IPS-18a (cell line): Measurements from ENCODE around the gene TMEM132D.

ENCODE experiments used
- H3K27ac ChIP-seq: one replicate; pipeline ENCODE4 v1.5.1; 2013; ENCODE audit warnings: low read length
- H3K27me3 ChIP-seq: one replicate; pipeline ENCODE4 v1.6.1; 2013; ENCODE audit warnings: mild to moderate bottlenecking, low read length; ENCODE audit not compliant: control insufficient read depth, insufficient read depth
- H3K36me3 ChIP-seq: one replicate; pipeline ENCODE4 v1.6.1; 2013; ENCODE audit warnings: low read depth, low read length; ENCODE audit not compliant: control insufficient read depth
- H3K4me1 ChIP-seq: one replicate; pipeline ENCODE4 v1.6.1; 2013; ENCODE audit warnings: low read depth, low read length; ENCODE audit not compliant: control insufficient read depth
- H3K4me3 ChIP-seq: one replicate; pipeline ENCODE4 v1.5.1; 2013; ENCODE audit warnings: low read length
- H3K9ac ChIP-seq: one replicate; pipeline ENCODE4 v1.6.1; 2013; ENCODE audit warnings: mild to moderate bottlenecking, low read length, moderate library complexity
- H3K9me3 ChIP-seq: one replicate; pipeline ENCODE4 v1.6.1; 2013; ENCODE audit warnings: low read depth, low read length; ENCODE audit not compliant: control insufficient read depth

The TMEM132D gene

DNA sequence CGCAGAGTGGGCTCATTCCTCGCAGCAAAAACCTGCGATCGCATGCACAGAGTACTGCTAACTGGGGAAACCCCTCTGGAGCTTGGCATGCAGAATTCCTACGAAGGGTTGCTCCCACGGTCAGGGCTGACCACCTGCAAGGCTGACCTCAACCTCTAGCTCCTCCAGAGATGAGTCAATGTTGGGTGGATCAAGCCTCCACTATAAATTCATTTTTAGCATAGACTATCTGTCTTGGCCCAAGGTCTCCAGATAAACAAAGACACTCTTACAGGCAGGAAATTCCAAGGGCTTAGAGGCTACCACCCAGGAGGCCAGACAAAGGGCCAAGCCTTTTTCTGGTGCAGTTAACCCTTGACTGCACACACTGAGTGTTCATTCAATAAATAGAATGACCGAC, 296.5 kb downstream of the TMEM132D start:
- peaks cover 11% of the 10 kb centered on the region for H3K9me3 ChIP-seq
- H3K4me3 ChIP-seq: no peak overlapping the region
- no peak overlapping the region for H3K27ac ChIP-seq
- no peaks in the 10 kb centered on the region for H3K27me3 ChIP-seq
- peaks cover 13% of the 10 kb centered on the region for H3K4me1 ChIP-seq
- no peaks in the 10 kb centered on the region for H3K36me3 ChIP-seq
- H3K9ac ChIP-seq: no peak overlapping the region

DNA sequence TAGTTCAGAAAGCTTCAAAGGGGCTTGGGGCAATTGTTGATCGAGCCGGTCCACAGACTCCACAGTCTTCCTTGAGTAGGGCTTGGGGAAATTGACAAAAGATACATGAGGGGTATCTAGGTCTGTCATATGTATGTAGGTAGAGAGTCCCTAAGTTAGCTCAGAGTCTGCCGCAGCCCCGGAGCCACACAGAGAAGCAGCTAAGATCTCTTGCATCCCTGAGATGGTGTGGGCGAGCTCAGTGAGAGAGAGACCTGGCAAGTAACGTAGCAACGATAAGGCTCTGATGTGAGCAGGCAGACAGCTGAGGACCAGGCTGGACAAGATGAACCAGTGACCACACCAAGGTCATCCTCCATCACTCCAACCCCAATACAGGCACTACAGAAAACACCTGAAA, 297.6 kb downstream of the TMEM132D start:
- Histone ChIP-seq H3K9ac (no peak overlapping the region), H3K4me3 (no peak overlapping the region), H3K36me3 (no peaks in the 10 kb centered on the region), H3K27ac (no peak overlapping the region), H3K27me3 (no peaks in the 10 kb centered on the region), H3K4me1 (peaks cover 13% of the 10 kb centered on the region), H3K9me3 (peaks cover 15% of the 10 kb centered on the region)

DNA sequence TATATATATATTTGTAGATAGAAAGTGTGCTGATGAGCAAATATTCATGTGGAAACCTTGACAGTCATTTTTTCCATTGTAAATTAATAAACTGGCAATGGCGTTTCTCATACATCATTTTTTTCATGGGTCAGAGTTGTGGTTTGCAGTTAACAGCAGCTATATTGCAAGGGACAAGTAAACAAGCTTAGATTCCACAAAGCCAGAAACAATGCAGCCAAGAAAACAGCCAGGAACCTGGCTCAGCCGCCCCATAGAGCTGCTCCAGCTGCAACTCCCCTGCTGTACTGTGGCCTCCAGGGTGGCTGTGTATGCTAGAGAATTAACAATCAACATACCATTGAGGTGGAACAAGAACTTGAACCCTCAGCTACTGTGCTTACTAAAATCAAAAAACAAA, 298.2 kb downstream of the TMEM132D start:
- Histone ChIP-seq H3K27me3 (no peaks in the 10 kb centered on the region), H3K27ac (no peak overlapping the region), H3K9me3 (peaks cover 19% of the 10 kb centered on the region), H3K4me3 (no peak overlapping the region), H3K4me1 (peaks cover 13% of the 10 kb centered on the region), H3K36me3 (no peaks in the 10 kb centered on the region), H3K9ac (no peak overlapping the region)

DNA sequence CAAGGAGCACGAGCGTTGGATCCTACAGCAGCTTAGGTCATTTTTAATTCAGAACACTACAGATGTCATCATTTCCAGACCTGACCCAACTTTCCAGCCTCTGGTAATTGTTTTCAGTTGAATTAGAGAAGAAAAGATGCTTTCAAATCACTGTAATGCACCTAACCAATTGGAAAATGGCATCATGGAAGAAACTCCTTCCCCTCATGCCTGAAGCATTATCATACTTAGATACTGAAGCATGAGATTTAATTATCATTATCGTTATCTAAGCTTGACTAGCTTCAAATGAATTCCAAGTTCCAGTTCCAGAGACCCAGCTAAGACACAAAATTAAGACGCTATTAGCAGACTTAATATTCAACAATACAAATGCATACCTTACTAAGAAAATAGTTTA, 299.3 kb downstream of the TMEM132D start:
- H3K9ac ChIP-seq: no peak overlapping the region
- H3K9me3 ChIP-seq: peaks cover 29% of the 10 kb centered on the region
- no peaks in the 10 kb centered on the region for H3K27me3 ChIP-seq
- H3K4me1 ChIP-seq: peaks cover 13% of the 10 kb centered on the region
- H3K27ac ChIP-seq: no peak overlapping the region
- H3K4me3 ChIP-seq: no peak overlapping the region
- H3K36me3 ChIP-seq: no peaks in the 10 kb centered on the region

DNA sequence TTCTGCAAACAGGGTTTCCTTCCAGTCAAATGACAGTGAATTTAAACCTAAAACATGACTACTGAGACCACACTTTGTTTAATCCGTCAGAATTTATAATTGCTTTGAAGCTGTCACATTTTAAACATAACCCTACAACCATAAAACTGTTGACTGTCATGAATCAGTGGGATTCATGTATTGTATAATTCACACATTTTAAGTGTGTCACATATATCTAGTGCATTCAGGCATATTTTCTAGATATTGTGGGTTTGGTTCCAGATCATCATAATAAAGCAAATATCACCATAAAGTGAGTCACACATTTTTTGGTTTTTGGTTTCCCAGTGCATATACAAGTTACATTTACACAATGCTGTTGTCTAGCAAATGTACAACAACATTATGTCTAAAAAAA, 304.4 kb downstream of the TMEM132D start:
- Histone ChIP-seq H3K9me3 (peaks cover 34% of the 10 kb centered on the region), H3K9ac (no peak overlapping the region), H3K4me3 (no peak overlapping the region), H3K4me1 (no peaks in the 10 kb centered on the region), H3K27ac (no peak overlapping the region), H3K27me3 (no peaks in the 10 kb centered on the region), H3K36me3 (no peaks in the 10 kb centered on the region)

GRCh38 chr12:129594098-129594497, 309.7 kb downstream of the TMEM132D start:
- Histone ChIP-seq H3K4me1 (no peaks in the 10 kb centered on the region), H3K36me3 (no peaks in the 10 kb centered on the region), H3K27ac (no peak overlapping the region), H3K9ac (no peak overlapping the region), H3K4me3 (no peak overlapping the region), H3K9me3 (peaks cover 23% of the 10 kb centered on the region), H3K27me3 (no peaks in the 10 kb centered on the region)

DNA sequence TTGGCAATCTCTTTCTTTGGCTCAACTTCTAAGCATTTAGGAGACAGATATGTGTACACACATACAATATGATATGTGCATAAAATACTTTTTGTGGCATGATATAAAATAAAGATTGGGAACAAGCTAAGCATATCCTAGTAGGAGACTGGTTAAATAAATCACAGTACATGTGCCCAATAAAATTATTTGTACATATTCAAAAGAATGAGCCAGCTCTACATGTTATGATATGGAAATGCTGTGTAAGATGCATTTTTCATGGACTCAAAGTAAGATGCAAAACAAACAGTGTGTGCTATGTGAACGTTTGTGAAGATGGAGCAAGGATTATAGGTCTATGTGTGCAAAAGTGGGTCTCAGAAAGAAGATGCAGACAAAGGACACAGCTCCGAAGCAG, 311.4 kb downstream of the TMEM132D start:
- H3K36me3 ChIP-seq: no peaks in the 10 kb centered on the region
- H3K27me3 ChIP-seq: no peaks in the 10 kb centered on the region
- no peaks in the 10 kb centered on the region for H3K4me1 ChIP-seq
- H3K9ac ChIP-seq: no peak overlapping the region
- peaks cover 32% of the 10 kb centered on the region for H3K9me3 ChIP-seq
- no peak overlapping the region for H3K27ac ChIP-seq
- H3K4me3 ChIP-seq: no peak overlapping the region

GRCh38 chr12:129589503-129589902, 314.3 kb downstream of the TMEM132D start:
- Histone ChIP-seq H3K4me3 (no peak overlapping the region), H3K9ac (no peak overlapping the region), H3K9me3 (peaks cover 30% of the 10 kb centered on the region), H3K27ac (no peak overlapping the region), H3K36me3 (no peaks in the 10 kb centered on the region), H3K4me1 (no peaks in the 10 kb centered on the region), H3K27me3 (no peaks in the 10 kb centered on the region)

- Histone ChIP-seq H3K9ac (no peak overlapping the region), H3K27ac (no peak overlapping the region), H3K4me1 (no peaks in the 10 kb centered on the region), H3K36me3 (no peaks in the 10 kb centered on the region), H3K9me3 (peaks cover 27% of the 10 kb centered on the region), H3K4me3 (no peak overlapping the region), H3K27me3 (no peaks in the 10 kb centered on the region)
Measured at GRCh38 chr12:129588142-129588541, 315.7 kb downstream of the TMEM132D start.

- Histone ChIP-seq H3K9me3 (peaks cover 18% of the 10 kb centered on the region), H3K4me3 (no peak overlapping the region), H3K36me3 (no peaks in the 10 kb centered on the region), H3K4me1 (no peaks in the 10 kb centered on the region), H3K27me3 (no peaks in the 10 kb centered on the region), H3K27ac (no peak overlapping the region), H3K9ac (no peak overlapping the region)
Measured at GRCh38 chr12:129585296-129585695, 318.5 kb downstream of the TMEM132D start.

GRCh38 chr12:129579879-129580278, 323.9 kb downstream of the TMEM132D start:
- Histone ChIP-seq H3K36me3 (no peaks in the 10 kb centered on the region), H3K4me1 (no peaks in the 10 kb centered on the region), H3K9me3 (peaks cover 17% of the 10 kb centered on the region), H3K4me3 (no peak overlapping the region), H3K9ac (no peak overlapping the region), H3K27ac (no peak overlapping the region), H3K27me3 (no peaks in the 10 kb centered on the region)

DNA sequence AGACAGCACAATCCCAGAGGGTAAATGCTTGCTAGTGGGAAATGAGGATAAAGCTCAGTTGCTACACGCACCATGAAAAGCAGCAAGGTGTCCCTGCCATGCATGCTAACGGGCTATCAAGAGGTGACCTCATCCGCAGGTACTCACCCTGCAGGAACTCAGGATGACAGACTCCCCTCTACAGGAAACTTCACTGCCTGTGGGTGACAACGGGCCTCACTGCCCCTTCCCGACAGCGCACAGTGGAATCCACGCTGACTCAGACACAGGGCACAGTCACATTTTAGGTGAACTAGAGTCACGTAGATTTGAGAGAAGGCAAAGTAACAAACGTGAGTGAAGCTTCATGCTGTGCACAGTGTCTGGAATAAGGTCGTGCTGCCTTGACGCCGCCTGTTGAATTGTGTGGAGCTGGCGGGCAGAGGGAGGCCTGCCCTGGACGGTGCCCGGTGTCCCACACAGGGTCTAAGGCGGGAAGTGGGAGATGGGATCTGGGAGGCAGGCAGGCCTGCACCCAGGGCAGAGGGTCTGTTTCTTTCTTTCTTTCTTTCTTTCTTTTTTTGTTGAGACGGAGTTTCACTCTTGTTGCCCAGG, 331.8 kb downstream of the TMEM132D start:
- no peak overlapping the region for H3K9ac ChIP-seq
- no peaks in the 10 kb centered on the region for H3K36me3 ChIP-seq
- no peak overlapping the region for H3K27ac ChIP-seq
- no peaks in the 10 kb centered on the region for H3K27me3 ChIP-seq
- H3K4me1 ChIP-seq: no peaks in the 10 kb centered on the region
- peaks cover 15% of the 10 kb centered on the region for H3K9me3 ChIP-seq
- H3K4me3 ChIP-seq: no peak overlapping the region
